GM19351 (cell line): Measurements from ENCODE around the gene MYLK3.

ENCODE experiments used
- ATAC-seq: cut with Tn5 transposase; IDR thresholded peaks from one replicate; pipeline ENCODE4 v1.9.1; 2021; ENCODE audit warnings: mild to moderate bottlenecking, moderate library complexity; ENCODE audit not compliant: unreplicated experiment

The MYLK3 gene

GRCh38 chr16:46759309-46759708 lies 11.2 kb upstream of the MYLK3 start:
- no peak for ATAC-seq

GRCh38 chr16:46757339-46758050 lies 9.4 kb upstream of the MYLK3 start:
- no peak for ATAC-seq

GRCh38 chr16:46756772-46757171 lies 8.6 kb upstream of the MYLK3 start:
- ATAC-seq, result no peak

- no peak for ATAC-seq
These were observed 4.9 kb upstream of the MYLK3 start for GRCh38 chr16:46753015-46753414.

GRCh38 chr16:46751381-46751780 lies 3.2 kb upstream of the MYLK3 start:
- ATAC-seq, result no peak

GRCh38 chr16:46748775-46749705 lies 896 bp upstream of the MYLK3 start:
- ATAC-seq, result peak; percentile 67

GRCh38 chr16:46746821-46747776 lies 1.0 kb downstream of the MYLK3 start:
- no peak for ATAC-seq

GRCh38 chr16:46745617-46746016 lies 2.5 kb downstream of the MYLK3 start:
- no peak for ATAC-seq

GRCh38 chr16:46743232-46743719 lies 4.9 kb downstream of the MYLK3 start:
- ATAC-seq, result peak; percentile 73

- no peak for ATAC-seq
These were observed 8.2 kb downstream of the MYLK3 start for GRCh38 chr16:46739934-46740333.

- no peak for ATAC-seq
These were observed 10.4 kb downstream of the MYLK3 start for GRCh38 chr16:46737621-46738214.

GRCh38 chr16:46736695-46737094 lies 11.4 kb downstream of the MYLK3 start:
- ATAC-seq, result no peak

GRCh38 chr16:46733319-46733830 lies 14.8 kb downstream of the MYLK3 start:
- ATAC-seq, result no peak

GRCh38 chr16:46732561-46732960 lies 15.6 kb downstream of the MYLK3 start:
- no peak for ATAC-seq

GRCh38 chr16:46731691-46732555 lies 16.2 kb downstream of the MYLK3 start:
- ATAC-seq, result no peak

GRCh38 chr16:46730801-46731690 lies 17.1 kb downstream of the MYLK3 start:
- ATAC-seq, result no peak

- ATAC-seq, result no peak
These were observed 18.0 kb downstream of the MYLK3 start for GRCh38 chr16:46730126-46730525.

- no peak for ATAC-seq
These were observed 18.7 kb downstream of the MYLK3 start for GRCh38 chr16:46729326-46729995.
